HG02840 (cell line): Measurements from ENCODE around the gene CUTA.

Experiments used
- ATAC-seq: cut with Tn5 transposase; IDR thresholded peaks from one replicate; pipeline ENCODE4 v1.9.1; 2021; ENCODE audit warnings: mild to moderate bottlenecking, moderate library complexity, moderate number of reproducible peaks; ENCODE audit not compliant: unreplicated experiment, low FRiP score

CUTA gene

DNA sequence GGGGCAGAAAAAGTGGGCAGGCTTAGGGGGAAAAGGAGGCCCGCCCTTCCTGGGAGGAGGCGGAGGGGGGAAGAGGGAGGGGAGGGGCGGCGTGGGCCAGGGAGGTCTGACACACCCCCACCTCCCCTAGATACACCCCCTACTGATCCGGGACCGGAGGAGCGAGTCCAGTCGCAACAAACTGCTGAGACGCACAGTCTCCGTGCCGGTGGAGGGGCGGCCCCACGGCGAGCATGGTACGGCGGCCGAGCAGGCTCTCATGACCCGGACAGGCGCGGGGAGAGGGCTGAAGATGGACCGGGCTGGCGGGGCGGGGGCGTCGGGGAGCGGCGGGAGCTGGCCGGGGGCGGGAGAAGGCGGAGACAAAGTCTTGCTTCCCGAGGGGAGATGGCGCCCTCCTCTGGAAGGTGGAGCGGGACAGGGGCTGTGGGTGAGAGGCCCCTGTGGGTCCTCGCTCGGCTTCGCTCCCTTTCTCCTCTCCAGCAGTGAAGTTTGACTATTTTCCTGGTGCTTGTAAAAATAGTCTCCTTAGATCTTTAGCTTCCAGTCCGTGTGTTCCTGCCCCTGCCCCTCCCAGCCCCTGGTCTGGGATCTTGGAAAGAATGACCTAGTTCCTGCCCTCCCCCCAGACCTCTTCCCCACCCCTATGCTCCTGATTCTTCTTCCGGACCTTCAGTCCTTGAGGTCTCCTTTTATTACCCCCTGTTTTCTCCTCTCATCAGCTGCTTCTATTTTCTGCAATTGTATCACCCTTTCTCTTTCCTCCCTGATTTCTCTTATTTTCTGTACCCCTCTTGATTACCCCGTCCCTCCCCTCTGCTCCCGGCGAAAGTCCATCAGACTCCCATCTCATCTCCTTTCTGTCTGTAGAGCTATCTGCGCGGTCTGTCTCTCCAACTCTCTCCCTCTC is 8.0 kb upstream of the CUTA start:
- no peak for ATAC-seq

DNA sequence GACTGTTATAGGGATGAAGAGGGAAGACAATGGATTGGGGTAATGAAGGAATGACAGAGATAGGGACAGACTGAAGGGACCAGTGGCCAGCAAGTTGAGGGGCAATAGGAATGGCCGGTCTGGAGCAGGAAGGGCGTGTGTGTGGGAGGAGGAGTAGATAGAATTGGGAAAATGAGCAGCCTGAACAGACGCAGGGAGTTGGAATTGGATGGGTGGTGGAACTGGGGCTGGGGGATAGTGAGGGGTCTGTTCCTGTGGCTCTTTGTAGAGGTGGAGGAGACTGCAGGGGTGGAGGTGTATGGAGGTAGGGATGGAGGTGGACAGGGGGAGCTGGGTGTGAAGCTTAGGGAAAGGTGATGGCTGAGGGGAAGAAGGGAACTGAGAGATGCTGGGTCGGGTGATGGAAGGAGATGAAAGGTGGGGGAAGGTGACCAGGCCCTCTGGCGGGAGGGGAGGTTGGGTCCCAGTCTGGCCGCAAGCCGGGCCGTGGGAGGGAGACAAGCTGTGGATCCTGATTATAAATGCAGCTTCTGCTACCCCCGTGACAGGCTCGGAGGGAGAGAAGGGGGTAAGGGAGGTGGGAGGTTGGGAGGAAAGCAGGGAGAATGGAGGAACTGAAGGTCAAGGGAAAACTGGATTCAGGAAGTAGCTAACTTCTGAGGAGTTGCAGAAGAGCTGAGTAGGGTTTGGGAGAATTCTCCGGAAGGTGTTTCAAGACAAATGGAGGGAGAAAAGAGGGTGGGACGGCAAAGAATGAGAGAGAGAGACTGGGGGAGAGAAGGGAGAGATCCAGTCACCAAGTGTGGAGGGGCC is 7.2 kb upstream of the CUTA start:
- ATAC-seq = no peak

DNA sequence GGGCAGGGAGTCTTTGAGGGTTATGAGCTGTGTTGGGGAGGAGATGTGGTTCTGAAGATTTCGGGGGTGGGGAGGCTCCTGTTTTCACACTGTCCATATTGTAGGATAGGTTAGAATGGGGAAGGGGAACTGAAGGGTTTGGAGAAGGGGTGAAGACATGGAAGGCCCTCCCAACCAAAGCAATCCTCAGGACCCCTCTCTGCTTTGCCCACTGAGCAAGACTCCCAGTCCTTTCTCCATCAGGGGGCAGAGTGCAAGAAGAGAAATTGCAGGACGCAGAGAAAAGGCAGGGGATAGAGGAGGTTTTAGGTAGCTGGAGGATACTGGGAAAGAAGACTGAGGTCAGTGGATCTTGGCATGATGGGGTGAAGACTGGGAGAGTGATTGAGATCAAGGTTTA is 5.9 kb upstream of the CUTA start:
- ATAC-seq = no peak

DNA sequence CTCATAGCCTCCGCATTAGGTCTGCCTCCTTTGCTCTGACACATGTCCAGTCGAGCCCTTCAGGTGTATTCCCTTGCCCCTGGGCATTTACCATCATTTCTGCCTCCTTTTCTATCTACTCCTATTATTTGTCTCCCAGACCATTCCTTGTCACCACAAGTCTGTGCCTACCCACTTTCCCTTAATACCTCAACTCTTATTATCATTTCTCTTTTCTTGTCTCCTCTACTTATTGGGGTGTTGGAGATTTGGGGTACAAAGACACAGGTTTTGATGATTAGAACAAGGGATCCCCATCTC is 3.4 kb upstream of the CUTA start:
- ATAC-seq = no peak

DNA sequence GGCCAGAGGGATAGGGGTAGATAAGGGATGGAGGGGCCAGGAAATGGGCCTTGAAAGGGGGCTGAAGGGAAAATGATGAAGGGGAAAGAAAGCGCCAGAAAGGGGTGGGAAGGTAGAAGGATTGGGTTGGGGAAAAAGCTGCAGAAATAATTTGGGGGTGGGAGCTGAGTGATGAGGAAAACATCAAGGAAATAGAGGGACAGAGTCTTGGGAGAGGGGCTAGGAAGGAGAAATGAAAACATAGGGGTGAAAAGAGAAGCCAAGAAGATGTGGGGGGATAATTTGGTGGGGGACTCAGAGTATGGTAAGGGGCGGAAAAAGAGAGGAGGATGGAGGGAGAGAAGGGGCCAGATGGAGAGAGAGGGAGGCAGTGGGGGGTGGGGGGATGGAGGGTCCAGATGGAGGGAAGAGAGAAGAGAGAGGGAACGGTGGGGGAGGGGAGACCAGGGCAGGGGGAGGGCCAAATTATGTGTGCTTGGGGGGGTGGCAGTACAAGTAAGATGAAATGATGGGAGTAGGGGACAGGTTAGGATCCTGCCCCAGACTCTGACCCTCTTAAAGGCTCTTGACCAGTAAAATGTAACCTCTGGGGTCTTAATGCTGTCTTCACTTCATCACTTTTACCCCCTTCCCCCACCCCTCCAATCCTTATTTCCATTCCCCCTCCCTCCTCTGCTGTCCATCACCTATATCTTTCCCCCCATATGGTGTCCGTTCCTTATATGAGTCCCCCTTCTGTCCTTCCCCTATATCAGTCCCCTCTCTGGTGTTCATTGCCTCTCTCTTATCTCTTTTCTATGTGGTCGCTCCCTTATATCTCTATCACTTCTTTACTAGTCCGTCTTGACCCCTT is 2.8 kb upstream of the CUTA start:
- no peak for ATAC-seq

DNA sequence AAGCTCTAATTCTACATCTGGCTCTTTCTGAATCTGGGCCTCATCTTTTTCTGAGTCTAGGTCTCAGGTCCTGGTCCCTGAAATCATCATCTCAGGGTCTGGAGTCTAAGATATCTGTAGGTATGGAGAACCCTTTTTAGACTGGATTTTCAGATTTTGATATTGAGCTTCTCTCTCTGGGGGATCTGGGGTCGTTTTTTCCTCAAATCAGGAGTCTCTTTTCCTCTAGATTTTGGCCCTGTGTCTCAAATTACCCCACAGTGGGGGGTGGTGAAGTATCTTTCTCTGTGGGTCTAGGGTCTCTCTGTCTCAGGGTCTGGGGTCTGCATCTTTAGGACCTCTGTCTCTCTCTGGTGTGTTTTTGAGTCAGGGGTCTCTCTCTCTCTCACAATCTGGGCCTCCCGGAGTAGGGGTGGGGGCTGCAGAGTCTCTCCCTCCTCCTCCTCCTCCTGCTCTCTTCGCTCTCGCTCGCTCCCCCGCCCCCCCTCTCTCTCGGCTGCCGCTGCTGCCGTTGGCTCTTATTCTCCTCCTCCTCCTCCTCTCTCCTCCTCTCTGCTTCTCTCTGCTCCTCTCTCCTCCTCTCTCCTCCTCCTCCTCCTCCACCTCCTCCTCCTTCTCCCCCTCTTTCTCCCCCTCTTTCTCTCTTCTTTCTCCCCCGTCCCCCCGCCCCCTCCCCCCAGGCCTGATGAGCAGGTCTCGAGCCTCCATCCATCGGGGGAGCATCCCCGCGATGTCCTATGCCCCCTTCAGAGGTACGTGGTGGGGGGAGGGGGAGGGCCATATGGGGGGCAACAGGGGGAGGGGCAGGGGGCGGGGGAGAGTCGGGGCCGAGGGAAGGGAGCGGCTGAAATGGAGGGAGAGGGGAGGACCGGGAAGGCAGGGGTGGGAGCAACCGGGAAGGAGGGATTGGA is 1.9 kb upstream of the CUTA start, which contains the start of gene SYNGAP1:
SYNGAP1 (plus strand) TSS at position 486 of the 911 bp plus-strand sequence; CDS start at position 686, 200 bp downstream.
- ATAC-seq = no peak

DNA sequence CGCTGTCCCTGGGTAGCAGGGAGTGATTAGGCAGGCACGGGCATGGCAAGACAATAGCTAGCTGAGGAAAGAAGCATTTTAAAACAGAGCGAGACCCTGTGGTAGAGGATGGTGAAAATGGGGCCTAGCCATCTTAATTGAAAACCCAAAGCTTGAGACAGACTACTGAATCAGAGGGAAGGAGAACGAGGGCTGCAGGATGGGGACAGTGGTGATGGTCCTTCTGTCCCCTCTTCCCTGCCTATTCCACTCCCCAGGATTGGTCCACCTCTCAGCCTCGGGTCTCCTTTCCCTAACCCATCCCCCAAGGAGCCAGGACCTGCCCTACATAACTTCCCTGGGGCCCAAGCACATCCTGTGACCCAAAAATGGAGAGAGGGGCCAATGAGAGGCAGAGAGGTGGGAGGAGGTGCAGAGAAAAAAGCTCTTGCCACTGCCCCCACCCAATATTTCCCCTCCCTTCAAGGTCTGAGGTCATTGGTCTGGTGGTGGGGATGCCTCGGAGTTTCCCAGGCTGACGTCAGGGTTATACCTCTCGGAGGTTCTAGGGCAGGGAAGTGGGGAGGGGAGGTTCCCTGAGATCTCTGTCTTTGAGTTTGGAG is 884 bp upstream of the CUTA start:
- no peak for ATAC-seq

DNA sequence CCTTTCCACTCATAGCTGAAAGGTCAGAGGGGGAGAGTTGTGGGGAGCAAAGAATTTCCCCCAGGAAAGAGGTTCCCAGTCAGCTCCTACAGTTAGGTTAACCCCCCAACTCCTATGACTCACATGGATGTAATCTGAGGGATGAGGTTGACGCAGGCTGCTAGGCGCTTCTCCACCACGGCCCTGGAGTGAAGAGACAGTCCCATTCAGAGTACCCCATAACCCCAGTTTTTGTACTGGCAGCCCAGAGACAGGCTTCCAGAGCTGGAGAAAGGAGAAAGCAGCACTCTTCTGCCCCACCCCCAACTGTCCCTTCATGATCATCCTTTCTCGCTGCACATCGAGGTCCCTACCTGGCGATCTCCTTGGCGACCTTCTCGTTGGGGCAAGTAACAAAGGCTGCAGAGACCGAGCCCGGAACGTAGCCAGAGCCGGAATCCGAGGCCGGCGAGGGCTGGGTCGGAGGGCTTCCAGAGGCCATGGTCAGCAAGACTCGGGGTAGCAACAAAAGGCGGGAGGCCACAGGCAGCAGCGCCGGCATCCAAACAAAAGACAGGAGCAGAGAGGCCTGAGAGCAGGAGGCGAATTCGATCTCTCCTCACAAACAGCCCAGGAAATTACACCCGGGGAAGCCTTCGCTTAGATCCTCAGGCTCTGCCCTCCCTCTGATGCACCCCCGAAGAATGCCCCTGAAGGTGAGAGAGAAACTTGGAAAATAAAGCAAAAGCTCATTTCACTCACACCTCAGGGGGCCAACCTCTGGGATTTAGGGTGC is 592 bp downstream of the CUTA start:
- ATAC-seq = no peak

DNA sequence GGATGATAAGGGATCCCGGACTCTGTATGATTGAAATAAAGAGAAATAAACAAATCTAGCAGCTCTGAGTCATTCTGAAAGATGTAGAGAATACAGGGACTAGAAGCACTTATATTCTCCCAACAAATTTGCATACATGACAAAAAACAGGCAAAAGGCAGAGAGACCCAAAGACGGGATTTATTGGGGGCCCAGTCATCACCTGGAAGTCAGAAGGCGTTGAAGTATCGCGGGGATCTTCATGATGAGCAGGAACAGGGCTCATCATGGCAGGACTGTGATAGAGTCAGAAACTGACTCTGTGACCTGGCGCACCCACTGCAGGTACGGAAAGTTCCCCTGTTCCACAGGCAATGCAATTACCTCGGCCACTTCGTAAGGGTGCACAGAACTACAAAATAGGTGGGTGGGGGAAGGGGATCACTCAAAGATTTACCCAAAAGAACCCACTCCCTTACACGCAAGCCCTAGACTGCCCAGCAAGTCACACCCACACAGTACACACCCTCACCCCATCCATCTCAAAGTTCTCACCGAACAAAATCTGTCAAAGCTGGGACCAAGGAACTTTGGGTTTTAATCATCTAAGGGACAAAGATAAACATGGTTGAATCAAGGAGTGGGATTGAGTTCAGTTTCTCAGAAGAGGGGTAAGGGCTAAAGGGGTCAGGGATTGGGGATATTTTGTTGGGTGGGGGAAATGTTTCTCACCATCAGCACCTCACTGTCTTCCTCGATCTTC is 1.4 kb downstream of the CUTA start:
- no peak for ATAC-seq

DNA sequence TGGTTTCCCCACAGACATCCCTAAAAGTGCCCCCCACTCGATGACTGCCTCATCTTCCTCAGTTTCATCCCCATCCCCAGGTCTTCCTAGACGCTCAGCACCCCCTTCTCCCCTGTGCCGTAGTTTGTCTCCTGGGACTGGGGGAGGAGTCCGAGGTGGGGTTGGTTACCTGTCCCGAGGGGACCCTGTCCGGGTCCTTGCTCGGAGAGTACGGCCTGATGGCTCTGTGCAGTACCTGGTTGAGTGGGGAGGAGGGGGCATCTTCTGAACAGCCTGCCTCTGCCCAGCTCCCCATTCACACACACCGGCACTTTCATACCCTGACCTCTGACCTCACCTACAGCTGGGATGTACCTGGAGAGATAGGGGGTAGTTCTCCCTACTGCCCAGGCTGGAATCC is 2.1 kb downstream of the CUTA start:
- no peak for ATAC-seq

DNA sequence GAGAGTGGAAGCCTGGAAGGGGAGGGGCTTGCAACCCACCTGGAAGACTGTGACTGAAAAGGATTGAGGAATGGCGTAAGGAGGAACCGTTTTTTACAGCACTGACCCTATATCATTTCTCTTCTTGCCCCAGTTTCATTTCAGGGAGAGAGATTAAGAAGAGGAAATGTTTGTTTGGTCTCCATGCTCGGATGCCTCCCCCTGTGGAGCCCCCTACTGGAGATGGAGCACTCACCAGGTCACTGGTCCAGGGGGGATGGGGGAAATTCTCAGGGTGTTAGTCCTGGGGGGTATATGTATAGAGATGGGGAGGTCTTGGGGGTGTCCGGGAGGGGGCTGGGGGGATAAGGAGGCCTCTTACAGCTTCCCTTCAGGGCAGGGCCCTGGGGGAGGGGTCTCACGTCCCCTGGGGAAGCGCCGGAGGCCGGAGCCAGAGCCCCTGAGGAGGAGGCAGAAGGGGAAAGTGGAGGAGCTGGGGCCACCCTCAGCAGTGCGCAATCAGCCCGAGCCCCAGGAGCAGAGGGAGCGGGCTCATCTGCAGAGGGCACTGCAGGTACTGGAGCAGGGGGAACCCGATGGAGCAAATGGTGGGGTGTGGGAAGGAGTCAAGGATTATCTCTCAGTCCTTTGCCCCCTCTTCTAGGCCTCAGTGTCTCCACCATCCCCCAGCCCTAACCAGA is 3.2 kb downstream of the CUTA start:
- no peak for ATAC-seq

DNA sequence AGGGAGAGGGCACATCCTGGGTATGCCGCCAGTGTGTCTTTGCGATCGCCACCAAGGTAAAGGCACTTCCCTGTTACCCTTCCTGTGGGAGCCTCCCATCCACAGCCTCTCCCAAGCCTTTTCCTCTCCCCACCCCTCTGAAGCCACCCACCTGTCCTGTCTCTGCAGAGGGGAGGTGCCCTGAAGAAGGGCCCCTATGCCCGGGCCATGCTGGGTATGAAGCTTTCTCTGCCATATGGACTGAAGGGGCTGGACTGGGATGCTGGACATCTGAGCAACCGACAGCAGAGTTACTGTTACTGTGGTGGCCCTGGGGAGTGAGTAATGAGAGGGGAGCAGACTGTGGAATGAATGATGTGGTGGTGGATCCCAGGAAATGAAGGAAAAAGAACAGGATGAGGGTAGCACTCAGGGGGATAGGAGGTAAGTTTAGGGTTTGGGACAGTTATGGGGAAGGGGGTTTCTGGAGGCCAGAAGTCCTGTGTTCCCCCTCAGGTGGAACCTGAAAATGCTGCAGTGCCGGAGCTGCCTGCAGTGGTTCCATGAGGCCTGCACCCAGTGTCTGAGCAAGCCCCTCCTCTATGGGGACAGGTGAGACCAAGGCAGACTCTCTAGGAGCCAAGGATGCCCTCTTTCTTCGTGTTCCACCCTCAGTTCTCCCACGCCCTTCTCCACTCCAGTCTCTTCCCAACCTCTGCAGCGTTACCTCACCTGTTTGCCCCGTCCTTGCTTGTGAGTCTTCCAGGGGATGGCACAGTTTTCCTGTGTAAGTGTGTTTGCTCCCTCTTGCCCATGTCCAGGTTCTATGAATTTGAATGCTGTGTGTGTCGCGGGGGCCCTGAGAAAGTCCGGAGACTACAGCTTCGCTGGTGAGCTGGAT is 4.4 kb downstream of the CUTA start:
- no peak for ATAC-seq

DNA sequence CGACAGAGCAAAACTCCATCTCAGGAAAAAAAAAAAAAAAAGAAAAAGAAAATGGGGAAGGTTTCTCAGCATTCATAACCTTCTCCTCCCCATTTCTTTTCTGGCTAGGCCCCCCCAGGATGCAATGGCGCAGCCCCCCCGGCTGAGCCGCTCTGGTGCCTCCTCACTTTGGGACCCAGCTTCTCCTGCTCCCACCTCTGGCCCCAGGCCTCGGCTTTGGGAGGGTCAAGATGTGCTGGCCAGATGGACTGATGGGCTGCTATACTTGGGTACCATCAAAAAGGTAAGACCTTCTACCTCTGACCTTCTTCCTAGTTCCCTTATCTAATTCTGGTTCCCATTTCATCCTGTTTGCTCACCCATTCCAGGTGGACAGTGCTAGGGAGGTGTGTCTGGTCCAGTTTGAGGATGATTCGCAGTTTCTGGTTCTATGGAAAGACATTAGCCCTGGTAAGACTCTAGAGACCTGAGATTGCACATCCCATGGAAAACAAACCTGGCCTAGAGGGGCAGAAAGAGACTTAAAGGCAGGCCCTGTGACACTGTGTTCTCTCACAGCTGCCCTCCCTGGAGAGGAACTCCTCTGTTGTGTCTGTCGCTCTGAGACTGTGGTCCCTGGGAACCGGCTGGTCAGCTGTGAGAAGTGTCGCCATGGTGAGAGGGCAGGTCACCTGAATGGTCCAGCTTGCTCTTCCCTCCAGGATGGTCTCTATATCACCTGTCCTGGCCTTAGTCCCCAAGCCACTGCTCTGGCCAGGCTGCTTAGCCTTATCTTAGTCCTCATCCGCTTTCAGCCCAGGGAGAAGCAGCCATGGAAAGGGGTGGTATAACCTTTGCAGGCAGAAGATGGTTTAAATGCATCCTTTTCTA is 5.5 kb downstream of the CUTA start:
- ATAC-seq = no peak

DNA sequence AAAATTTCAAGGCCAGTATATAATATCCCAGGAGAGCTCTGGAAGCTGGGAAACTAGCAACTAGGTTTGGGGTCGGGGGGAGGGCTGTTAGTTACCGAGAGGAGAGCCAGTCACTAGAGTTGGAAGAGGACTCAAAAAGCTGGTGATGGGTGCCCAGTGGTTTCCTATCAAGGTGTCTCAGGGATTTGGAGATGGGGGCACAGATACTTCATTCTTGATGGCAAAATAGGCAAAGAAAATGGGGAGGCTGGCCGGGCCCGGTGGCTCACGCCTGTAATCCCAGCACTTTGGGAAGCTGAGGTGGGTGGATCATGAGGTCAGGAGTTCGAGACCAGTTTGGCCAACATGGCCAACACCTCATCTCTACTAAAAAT is 6.3 kb downstream of the CUTA start:
- no peak for ATAC-seq
